ENCODE data around the gene IGF1R. TPM values are rescaled to one million over a fixed set of nuclear protein-coding genes. Genes with fewer than 3 reads are reported as not detected.

Gene IGF1R
- total RNA-seq, 1 donor from 2014 or later, result 65.3 TPM

DNA sequence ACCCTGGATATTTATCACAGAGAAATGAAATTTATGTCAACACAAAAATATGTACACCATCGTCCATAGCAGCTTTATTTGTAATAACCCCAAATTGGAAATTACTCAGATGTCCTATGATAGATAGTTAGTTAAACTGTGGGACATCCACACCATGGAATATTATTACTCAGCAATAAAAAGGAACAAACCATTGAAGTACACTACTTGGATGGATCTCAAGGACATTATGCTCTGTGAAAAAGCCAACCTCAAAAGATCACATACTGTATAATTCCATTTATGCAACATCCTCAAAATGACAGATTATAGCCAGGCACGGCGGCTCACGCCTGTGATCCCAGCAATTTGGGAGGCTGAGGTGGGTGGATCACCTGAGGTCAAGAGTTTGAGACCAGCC lies 246.0 kb downstream of the IGF1R start:
- DNase-seq, result no peak

DNA sequence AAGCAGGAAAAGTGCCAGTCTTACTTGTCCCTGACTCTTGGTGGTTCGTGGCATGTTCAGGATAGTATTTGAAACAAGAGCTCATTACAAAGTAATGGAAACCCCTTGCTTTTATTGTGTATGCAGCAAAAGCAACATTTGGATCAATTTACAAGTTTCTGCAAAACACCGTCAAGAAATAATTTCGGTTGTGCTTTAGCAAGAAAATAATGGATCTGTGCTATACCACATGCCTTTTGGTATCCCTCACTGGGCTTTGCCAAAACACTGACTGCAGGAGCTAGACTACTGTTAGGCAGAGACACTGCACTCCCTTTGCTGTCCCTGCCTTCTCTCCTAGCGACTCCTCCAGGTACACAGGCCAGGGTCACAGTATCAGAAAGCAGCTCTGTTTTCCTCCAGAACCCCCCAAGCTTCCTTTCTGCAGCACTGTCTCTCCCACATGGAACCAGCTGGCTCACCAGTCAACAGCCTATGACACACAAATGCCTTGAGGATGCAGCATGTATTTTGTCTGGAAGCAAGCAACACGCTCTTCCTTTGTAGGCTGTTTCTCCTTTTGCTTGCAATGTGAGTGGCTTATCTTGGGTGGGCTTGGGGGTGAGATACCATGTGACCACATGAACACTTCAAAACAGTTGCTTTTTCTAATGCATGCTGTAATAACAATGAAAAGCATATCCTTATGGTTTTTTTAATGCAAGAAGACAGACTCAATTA lies 247.8 kb downstream of the IGF1R start:
- DNase-seq, result peak; percentile 36

DNA sequence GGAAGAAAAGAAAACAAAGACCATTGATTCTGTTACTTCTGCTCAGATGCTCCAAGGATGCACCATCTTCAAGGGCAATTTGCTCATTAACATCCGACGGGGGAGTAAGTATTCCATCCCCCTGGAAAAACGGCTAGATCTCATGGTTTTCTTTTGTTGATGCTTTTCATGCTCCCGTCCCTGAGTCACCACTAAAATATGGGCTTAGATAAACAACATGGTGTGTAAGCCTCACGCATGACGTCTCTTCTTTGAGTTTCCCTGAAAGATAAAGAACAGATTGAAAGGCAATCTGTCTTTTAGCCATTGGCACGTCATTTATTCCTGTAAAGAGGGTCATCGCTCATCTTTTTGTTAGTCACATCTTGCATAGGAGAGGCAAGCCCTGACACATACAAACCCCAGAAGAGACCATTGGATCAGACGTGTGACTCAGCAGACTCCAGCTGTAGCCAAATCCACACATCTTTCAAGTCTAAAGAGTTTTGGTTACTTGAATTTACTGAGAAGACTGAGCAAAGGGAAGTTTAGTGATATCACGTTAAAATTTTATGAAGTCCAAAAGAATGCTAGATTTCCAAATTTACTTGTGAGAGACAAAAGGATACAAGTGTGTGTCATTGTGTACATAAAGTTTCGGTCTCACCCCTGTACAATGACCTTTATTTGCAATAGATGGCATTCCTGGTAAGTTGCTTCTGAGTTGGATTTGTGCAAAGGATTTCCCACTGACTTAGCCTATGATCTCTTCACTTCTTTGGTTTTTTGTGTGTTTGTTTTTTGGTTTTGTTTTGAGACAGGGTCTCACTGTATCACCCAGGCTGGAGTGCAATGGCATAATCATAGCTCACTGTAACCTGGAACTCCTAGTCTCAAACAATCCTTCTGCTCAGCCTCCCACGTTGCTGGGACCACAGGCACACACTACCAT lies 248.7 kb downstream of the IGF1R start:
- peak; percentile 93 for DNase-seq

DNA sequence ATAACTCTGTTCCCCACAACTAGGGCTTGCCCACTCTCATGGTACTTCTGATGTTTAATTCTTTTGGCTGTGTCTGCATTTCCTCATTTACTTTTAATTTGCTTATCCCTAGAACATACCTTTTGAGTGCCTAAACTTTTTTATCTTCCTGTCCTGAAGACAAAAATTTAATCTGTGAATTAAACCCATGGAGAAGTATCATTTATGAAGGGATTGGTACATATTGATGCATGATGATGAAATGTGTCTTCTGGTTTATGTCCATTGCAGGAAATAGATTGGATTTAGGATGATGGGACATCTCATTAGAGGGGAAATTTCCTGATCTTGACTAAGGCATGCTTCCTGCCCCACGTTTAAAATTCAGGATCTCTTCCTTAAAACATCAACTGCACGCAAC lies 249.8 kb downstream of the IGF1R start:
- no peak for DNase-seq

DNA sequence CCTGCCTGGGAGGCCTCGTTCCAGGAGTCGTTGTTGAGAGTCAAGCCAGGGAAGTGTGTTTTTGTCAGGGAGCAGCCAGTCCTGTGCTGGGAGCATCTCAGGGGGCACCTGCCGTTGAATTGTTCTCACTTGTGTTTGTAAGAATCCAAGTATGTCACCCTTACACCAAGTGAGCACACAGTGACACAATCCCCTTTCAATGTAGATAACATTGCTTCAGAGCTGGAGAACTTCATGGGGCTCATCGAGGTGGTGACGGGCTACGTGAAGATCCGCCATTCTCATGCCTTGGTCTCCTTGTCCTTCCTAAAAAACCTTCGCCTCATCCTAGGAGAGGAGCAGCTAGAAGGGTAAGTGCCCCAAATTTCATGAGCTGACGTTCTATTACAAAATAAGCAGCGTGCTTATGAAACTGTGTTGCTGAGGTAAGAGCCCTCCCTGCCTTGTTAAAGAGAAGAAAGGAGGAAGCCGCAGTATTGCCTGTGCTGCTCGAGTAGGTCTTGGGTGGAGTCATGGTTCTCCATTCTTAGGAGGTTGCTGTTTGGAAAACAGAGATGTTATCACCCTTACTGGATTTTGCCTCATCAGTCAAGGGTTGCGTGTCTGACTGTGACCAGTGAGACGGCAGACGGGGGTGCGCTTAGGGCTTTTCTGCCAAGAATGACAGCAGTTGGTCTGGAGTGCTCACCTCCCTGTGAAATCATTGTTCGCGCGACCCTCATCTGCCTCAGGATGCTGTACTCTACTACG lies 251.1 kb downstream of the IGF1R start:
- no peak for DNase-seq

DNA sequence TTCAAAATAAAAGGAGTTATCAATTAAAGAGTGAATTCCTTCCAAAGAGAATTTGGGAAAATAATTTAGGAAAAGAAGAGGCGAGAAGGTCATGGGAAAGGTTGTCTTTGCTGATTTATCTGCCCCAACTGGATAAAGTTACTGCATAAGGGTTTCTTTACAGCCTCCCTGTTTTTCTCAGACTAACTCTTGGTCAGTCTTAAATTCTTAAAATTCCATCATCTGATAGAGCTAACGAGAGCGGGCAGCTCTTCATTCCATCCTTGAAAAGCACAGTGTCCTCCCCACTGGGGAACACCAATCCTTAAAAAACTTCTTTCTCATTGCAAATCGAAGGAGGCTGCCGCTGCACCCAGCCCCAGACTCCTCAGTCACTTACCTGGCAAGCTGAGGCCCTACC lies 252.0 kb downstream of the IGF1R start:
- DNase-seq, result no peak

DNA sequence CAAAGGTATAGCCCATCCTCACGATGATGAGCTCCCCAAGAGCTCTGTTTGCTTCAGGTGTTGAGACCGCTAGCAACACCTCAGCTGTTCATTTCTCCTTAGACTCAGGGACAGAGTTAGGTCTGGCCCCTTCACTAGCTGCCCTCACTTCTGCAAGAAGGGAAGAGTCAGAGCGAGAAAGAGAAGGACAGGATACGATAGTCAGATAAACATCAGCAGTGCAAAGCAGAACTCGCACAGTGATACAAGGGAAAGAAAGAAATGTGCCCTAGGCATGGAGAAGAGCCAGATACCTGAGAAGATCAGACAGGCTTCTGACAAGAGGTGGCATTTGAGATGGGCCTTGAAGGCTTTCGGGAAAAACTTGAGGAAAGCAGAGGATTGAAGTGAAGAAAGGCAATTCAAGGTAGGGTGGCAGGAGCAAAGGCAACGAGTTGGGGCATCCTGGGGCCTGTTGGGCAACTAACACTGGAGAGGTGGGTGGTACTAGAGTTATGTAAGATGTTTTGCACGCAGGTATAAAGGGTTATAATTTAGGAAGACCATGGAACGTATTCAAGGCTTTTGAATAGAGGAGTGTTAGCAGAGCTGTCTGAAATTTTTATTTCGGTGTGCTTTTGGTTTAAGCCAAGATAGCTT lies 253.2 kb downstream of the IGF1R start:
- DNase-seq, result no peak

DNA sequence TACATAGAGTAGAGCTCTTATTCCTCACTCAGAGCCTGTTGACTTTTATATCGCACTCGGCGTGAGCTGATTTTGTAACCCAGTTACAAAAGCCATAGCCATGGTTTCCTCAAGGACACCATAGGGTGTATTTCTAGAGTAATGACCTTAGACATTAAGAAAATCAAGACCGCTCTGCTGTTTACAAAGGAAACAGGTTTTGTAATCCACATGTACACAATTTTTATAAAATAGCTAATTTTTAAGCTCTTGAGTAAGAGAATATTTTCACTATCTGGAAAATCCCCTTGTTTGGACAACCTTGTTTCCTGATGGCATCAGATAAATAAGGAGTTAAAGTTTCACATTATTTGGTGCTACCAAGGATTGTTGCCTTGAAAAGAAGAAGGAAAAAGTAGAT lies 254.6 kb downstream of the IGF1R start:
- DNase-seq, result no peak

DNA sequence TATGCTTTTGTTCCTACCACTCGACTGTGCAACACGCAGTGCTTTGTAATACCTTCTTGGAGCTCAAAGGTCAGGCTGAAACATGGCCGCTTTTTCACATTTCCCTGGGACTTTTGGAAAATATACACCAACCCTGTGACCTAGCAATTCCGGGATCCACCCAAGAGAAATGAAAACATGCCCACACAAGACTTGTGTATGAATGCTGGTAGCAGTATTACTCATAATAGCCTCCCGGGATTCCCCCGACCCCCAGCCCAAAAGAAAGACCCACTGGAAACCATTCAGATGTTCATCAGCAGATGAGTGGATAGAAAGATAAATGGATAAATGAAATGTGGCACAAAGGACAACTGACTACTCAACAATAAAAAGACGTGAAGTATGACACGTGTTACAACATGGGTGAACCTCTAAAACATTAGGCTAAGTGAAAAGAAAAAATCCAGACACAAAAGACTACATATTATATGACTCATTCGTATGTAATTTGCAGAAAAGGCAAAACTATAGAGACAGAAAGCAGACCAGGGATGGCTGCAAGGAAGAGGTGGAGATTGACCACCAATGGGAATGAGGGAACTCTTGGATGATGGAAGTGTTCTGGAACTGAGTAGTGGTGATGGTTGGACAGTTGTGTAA lies 255.2 kb downstream of the IGF1R start:
- DNase-seq, result peak; percentile 51

DNA sequence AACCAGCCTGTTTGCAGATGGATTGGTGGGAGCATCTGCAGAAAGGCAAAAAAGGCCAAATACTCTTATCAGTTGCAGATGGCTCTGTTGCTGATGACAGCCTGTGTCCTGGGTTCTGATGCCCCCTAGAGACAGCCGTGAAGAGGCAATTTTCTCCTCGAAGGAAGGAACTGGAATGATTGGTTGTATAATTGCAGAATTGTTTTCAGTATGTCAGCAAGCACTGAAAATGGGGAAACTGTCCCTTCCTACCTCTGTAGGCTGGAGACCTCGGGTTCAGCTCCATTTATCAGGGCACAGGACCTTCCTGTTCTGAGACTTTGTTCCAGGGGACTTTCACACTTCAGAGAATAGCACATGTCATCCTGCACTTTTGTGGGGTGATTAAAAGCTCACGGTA lies 256.2 kb downstream of the IGF1R start:
- peak; percentile 72 for DNase-seq

DNA sequence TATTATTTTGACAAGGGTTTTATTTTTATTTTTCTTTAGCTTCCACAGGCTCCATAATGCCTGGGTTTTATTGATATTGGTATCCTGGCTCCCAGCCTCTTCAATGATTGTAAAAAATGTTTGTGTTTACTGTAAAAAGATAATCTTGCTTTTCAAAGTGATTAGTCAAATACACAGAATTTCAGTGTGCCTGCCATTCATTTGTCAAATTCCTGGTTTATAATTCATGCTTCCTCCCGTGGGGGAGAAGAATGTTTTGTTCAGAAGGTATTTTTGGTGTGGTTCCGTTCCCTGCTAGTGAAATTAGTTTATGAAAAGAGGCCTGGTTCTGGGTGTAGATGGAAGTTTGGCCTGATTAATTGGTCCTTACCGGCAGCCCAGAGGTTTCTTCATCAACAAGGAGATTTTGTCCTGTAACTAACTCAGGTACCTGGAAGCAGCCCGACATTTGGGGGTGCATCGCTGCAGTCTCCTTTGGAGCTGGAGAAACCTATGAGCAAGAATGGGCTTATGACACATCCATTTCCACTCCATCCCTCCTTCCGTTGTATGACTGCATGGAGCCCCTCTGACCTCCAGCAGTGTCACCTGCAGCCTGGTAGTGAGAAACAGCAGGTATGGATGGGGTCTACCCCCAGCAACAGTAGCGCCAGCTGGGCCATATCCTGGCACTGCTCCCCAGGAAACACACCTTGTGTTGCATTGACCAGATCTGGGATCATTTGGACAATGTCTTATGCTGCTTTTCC lies 257.8 kb downstream of the IGF1R start:
- peak; percentile 52 for DNase-seq

DNA sequence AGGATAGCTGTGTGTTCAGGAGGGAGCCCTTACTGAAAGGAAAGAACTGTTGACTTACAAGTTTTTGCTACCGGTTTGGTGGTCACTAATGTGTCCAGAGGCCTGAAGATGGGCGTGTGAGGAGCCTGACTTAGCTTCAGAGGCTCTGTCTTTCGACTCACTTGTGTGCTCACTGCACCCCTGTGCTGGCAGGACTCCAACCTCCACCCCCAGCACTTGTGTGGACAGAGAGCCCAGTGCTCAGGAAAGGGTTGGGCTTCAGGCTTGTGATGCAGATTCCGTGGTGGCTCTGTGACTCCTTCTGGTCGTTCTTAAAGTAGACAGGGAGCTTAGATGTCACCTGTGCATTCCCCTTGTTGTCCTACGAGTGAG lies 258.4 kb downstream of the IGF1R start:
- peak; percentile 64 for DNase-seq

DNA sequence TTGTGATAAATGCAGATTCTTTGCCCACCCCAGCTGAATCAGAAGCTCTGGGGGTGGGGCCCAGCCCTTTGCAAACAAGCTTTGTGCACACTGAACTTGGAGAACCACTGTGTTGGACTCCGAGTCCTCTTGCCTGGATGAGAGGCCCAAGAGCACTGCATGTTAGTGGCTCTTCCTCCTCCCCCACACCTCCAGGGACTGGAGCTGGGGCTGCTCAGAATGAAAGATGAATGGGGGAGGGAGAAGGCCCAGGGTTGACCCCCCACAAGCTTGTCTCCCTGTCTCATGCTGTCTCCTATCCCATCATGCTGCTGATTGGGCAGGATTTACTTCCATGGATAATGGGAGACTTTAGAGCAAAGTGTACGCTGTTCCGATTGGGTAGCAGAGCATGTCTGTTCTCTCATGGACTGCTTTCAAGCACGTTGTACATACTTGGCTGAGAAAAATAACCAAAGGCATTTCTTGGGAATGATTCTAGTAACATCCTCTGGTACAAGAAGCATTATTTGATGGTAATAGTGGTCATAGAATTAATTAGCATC lies 259.7 kb downstream of the IGF1R start:
- no peak for DNase-seq

DNA sequence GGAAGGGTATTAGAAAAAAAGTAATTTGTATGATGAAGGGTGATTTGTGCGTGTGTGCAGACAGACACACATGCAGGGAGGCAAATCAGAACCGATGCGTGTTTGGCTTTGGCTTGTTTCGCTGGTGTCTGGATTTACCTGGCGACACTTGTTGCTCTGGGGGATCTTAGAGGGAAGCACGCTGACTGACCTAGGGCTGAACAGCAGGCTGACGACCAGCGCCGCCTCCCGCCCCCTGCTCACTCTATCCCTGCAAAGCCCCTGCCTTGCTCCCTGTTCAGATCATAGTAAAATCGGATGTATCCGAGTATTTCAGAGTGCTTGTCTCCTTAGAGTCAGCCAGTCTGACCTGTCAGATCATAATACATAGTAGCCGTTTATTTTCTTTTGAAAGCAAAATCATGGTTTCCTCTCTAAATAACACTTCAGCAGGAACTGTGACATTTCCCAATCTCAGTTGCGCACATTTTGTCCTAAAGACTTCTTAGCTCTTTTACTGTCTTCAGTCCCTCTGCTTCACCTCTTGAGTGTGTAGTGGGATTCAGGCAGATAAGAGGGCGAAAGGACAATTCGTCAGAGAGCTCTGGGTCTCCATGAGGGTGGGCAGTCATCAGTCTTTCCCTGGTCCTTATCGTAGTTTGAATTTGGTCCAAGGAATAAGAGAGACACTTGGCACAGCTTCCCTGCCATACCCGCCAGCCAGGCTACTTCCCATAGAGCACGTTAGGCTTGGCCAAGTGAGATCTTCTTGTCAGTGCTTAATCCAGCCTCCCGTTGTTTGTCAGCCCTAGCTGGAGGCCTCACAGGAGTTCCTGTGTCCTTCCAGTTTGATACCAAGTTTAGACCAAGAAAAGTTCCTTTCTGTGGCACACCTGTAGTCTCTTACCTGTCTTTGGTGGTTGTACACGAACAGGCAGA lies 261.9 kb downstream of the IGF1R start:
- DNase-seq, result no peak

DNA sequence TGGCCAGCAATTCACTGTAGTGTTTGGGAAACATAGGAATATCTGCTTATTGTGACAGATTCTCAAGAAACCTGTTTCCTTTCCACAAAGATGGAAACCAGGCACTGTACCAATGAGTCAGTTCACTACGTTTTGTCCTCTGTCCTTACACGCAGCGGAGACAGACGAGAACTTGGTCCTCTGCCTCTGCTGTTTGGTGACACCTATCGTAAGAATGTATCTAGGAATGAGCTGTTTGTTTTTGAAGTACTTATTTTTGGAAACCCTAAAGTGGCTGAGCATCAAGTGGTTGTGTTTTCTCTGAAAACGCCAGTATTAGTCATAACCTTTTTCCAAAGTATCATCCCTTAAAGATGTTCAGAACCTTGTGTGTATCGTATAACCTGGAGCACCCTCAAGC lies 266.3 kb downstream of the IGF1R start:
- DNase-seq, result peak; percentile 68

DNA sequence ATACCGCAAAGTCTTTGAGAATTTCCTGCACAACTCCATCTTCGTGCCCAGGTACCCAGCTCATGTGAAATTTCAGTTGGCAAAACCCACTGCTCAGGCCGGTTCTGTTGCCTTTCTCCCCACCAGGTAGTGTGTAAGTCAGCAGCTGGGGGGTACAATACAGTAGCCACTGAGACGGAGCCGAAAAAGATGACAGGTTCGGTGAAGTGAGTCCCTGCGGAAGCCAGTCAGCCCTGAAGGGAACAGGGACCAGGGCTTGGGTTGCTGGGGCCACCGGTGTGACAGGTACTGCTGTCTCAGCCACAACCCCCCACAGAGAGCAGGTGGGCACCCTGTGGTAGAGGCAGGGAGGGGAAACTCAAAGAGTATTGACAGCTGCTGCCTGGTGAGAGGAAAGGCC lies 268.5 kb downstream of the IGF1R start:
- DNase-seq, result no peak

DNA sequence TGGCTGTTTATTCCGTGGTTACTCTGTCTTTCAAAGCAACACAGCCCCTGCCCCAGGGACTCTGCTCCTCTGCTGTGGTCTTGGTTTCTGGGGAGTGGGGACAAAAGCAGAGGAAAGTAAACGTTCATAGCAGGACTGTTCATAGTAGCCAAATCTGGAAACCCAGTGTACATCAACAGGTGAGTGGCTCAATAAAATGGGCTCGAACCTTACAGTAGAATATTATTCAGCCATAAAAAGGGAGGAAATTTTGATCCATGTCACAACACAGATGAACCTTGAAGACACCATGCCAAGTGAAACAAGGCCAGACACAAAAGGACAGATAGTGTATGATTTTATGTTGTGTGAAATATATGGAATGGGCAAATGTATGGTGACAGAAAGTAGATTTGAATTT lies 269.1 kb downstream of the IGF1R start:
- DNase-seq, result no peak

DNA sequence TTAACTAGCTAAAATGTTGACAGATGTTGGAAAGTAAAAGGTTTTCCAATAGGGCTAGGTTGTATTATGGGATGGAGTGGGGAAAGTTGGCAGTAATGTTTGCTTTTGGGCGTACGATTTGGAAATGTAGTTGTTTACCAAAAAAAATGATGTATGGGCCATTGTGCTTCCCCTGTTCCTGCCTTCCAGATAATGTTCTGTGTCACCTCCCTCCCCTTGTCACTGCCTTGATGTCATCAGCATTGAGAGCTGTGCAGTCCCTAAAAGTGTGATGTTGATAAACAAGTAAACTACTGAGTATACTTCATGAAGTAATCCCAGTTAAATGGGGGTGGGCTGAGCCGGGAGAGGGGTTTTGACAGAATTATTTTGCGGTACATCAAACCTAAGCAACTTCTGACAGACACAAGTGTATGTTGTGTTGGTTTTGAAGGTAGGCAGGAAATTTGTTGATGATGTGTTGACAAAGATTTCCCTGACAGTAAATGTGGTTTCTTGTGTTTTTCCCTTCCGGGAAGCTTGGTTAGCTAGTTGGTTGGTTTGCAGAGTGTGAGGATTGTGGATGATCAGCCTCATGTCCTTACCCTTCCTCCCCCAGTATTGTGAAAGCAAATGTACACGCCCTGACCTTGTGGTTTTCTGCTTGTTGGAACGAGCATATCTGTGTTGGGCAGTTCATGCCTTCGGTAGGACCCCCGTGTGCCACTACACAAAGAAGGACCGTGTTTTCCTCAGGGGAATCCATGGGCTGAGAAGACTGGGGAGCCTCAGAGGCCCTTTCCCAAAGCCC lies 271.9 kb downstream of the IGF1R start:
- no peak for DNase-seq

DNA sequence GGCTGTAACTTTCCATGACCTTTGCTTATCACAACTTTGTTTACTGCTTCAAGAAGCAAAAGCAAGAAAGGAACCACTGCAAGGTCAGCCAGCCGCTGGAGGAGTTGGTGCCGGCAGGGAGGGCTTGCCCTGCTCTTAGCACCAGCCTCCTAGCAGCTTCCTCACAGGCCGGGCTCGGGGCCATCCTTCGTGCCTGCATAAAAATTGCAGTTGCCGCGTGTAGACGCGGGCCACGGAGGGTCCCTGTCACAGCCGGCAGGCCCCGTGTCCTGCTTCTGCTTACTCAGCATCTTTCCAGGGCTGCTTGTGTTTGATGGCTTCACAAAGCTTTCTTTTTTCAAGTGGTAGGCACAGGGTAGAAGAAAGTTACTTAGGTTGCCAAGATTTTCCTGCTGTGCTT lies 274.8 kb downstream of the IGF1R start:
- no peak for DNase-seq
